ENCODE measurements around the gene GRPEL2.

GRPEL2 gene

DNA sequence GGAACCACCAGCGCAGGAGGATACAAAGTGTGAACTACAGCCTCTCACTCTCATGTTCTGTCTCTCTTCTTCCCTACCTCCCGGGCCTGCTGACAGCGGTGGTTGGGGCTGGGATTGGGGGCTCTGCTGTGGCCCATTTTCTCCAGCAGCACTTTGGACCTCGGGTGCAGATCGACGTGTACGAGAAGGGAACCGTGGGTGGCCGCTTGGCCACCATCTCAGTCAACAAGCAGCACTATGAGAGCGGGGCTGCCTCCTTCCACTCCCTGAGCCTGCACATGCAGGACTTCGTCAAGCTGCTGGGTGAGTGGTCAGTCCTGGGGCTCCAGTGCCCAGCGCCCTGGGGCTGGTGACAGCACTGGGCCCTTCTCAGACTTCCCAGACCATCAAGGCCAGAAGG lies 17.2 kb downstream of the GRPEL2 start:
- TF ChIP-seq, protein P1, sequence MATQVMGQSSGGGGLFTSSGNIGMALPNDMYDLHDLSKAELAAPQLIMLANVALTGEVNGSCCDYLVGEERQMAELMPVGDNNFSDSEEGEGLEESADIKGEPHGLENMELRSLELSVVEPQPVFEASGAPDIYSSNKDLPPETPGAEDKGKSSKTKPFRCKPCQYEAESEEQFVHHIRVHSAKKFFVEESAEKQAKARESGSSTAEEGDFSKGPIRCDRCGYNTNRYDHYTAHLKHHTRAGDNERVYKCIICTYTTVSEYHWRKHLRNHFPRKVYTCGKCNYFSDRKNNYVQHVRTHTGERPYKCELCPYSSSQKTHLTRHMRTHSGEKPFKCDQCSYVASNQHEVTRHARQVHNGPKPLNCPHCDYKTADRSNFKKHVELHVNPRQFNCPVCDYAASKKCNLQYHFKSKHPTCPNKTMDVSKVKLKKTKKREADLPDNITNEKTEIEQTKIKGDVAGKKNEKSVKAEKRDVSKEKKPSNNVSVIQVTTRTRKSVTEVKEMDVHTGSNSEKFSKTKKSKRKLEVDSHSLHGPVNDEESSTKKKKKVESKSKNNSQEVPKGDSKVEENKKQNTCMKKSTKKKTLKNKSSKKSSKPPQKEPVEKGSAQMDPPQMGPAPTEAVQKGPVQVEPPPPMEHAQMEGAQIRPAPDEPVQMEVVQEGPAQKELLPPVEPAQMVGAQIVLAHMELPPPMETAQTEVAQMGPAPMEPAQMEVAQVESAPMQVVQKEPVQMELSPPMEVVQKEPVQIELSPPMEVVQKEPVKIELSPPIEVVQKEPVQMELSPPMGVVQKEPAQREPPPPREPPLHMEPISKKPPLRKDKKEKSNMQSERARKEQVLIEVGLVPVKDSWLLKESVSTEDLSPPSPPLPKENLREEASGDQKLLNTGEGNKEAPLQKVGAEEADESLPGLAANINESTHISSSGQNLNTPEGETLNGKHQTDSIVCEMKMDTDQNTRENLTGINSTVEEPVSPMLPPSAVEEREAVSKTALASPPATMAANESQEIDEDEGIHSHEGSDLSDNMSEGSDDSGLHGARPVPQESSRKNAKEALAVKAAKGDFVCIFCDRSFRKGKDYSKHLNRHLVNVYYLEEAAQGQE (IDR thresholded peaks at IDR 0.05; ENCODE audit: insufficient read depth in 1 of 2, low read depth in 2 of 2, low read length in 2 of 2) = no peak
- no peak for TF ChIP-seq POLR2AphosphoS5 (IDR thresholded peaks at IDR 0.05; ENCODE audit: low read depth, low read length)
- no peak for TF ChIP-seq FOXP2 (optimal IDR thresholded peaks at IDR 0.05; ENCODE audit: borderline replicate concordance, extremely low read depth, extremely low read length, insufficient read depth)
- TF ChIP-seq SIN3A (IDR thresholded peaks at IDR 0.05; ENCODE audit: borderline replicate concordance, insufficient read depth, low read length) = no peak
- no peak for TF ChIP-seq TAF1 (IDR thresholded peaks at IDR 0.05; ENCODE audit: borderline replicate concordance, insufficient read depth, low read length)

DNA sequence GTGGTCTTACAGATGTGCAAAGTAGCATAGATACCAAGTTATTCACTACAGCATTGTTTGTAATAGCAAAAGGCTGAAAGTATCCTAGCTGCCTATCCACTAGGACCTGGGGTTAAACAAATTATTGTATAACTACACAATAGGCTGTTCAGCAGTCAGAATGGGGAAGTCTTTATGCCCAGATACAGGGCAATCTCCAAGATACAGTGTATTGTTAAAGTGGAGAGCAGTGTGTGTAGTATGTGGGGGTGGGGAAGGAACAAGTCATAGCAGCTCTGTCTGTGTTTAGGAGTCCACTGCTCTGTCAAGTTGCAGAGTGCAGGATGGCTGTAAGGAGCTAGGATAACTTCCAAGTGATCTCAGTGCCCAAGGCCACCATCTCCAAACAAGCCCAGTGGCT lies 18.1 kb downstream of the GRPEL2 start:
- no peak for TF ChIP-seq FOXP2 (optimal IDR thresholded peaks at IDR 0.05; ENCODE audit: borderline replicate concordance, extremely low read depth, extremely low read length, insufficient read depth)
- TF ChIP-seq, protein P1 (IDR thresholded peaks at IDR 0.05; ENCODE audit: insufficient read depth in 1 of 2, low read depth in 2 of 2, low read length in 2 of 2) = no peak
- TF ChIP-seq TAF1 (IDR thresholded peaks at IDR 0.05; ENCODE audit: borderline replicate concordance, insufficient read depth, low read length) = no peak
- TF ChIP-seq POLR2AphosphoS5 (IDR thresholded peaks at IDR 0.05; ENCODE audit: low read depth, low read length) = no peak
- TF ChIP-seq SIN3A (IDR thresholded peaks at IDR 0.05; ENCODE audit: borderline replicate concordance, insufficient read depth, low read length) = no peak

GRCh38 chr5:149363936-149364335 lies 18.6 kb downstream of the GRPEL2 start:
- TF ChIP-seq, protein P1 (IDR thresholded peaks at IDR 0.05; ENCODE audit: insufficient read depth in 1 of 2, low read depth in 2 of 2, low read length in 2 of 2) = no peak
- TF ChIP-seq POLR2AphosphoS5 (IDR thresholded peaks at IDR 0.05; ENCODE audit: low read depth, low read length) (no peak), SIN3A (IDR thresholded peaks at IDR 0.05; ENCODE audit: borderline replicate concordance, insufficient read depth, low read length) (no peak), TAF1 (IDR thresholded peaks at IDR 0.05; ENCODE audit: borderline replicate concordance, insufficient read depth, low read length) (no peak), FOXP2 (optimal IDR thresholded peaks at IDR 0.05; ENCODE audit: borderline replicate concordance, extremely low read depth, extremely low read length, insufficient read depth) (no peak)

DNA sequence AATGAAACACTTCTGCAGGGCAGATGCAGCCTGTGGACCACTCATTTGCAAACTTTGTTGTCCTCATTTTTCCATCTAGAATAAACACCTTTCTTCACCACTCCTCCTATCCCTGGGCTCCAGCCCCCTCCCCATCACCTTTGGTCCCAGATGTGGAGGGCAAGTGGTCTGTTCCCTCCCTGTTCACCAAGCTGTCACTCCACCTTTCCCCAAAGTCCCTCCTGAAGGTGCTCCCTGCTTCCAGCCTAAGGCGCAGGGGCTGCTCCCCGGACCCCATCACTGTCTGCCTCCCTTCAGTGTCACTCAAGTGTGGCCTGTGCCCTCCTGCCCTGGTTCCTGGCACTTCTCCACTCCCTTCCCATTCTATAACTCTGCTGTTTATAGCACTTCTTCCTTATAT lies 19.4 kb downstream of the GRPEL2 start:
- TF ChIP-seq, protein P1 (IDR thresholded peaks at IDR 0.05; ENCODE audit: insufficient read depth in 1 of 2, low read depth in 2 of 2, low read length in 2 of 2) = no peak
- TF ChIP-seq FOXP2 (optimal IDR thresholded peaks at IDR 0.05; ENCODE audit: borderline replicate concordance, extremely low read depth, extremely low read length, insufficient read depth) (no peak), SIN3A (IDR thresholded peaks at IDR 0.05; ENCODE audit: borderline replicate concordance, insufficient read depth, low read length) (no peak), POLR2AphosphoS5 (IDR thresholded peaks at IDR 0.05; ENCODE audit: low read depth, low read length) (no peak), TAF1 (IDR thresholded peaks at IDR 0.05; ENCODE audit: borderline replicate concordance, insufficient read depth, low read length) (no peak)

DNA sequence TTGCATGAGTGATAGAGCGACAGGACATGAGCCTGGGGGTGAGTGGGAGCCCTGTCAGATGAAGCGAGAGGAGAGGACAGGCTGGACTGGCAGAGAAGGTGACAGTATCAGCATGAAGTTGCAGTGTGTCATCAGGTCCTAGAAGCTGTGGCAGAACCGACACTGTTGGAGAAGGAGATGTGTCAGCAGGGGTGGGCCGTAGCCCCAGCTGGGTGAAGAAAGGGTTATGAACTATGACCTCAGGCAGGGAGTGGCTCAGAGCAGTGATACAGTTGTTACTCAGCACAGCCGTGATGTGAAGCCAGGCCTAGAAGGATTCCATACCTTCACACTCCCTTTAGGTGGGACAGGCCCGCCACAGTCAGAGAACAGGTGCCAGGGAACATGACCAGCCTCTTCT lies 20.1 kb downstream of the GRPEL2 start:
- no peak for TF ChIP-seq FOXP2 (optimal IDR thresholded peaks at IDR 0.05; ENCODE audit: borderline replicate concordance, extremely low read depth, extremely low read length, insufficient read depth)
- TF ChIP-seq, protein P1 (IDR thresholded peaks at IDR 0.05; ENCODE audit: insufficient read depth in 1 of 2, low read depth in 2 of 2, low read length in 2 of 2) = no peak
- no peak for TF ChIP-seq POLR2AphosphoS5 (IDR thresholded peaks at IDR 0.05; ENCODE audit: low read depth, low read length)
- no peak for TF ChIP-seq TAF1 (IDR thresholded peaks at IDR 0.05; ENCODE audit: borderline replicate concordance, insufficient read depth, low read length)
- TF ChIP-seq SIN3A (IDR thresholded peaks at IDR 0.05; ENCODE audit: borderline replicate concordance, insufficient read depth, low read length) = no peak
